ENCODE data around the gene ARMH1. TPM values are rescaled to one million over a fixed set of nuclear protein-coding genes. Genes with fewer than 3 reads are reported as not detected.
A peak's percentile ranks its signal among the peaks of the same experiment; 100 is the strongest.

Gene ARMH1
- total RNA-seq (2014; rRNA removed; shearing (Covaris generic)) = not detected in 2 replicates
- polyA plus RNA-seq (2015; cell fraction: cytosol; rRNA removed) = not detected in 2 replicates
- 0.35 and 0.93 TPM in 2 replicates for polyA plus RNA-seq (2015; cell fraction: nucleus; rRNA removed)

- peak; percentile 98 for DNase-seq (ENCODE audit: low read depth)
These were observed at the start of gene ARMH1, which contains the start of gene TMEM53 for GRCh38 chr1:44674113-44675000. Gene ARMH1 (plus strand): TSS chr1:44674714. CDS start chr1:44689698, 14,984 bp downstream. Gene TMEM53 (minus strand): TSS chr1:44674481. CDS start chr1:44674391, 90 bp downstream.

- DNase-seq (ENCODE audit: low read depth) = no peak
These were observed 49.2 kb upstream of the ARMH1 start for GRCh38 chr1:44625348-44625747.

- DNase-seq (ENCODE audit: low read depth) = peak; percentile 63
These were observed 45.4 kb upstream of the ARMH1 start for GRCh38 chr1:44628962-44629756.

- DNase-seq (ENCODE audit: low read depth) = peak; percentile 24
These were observed 44.4 kb upstream of the ARMH1 start for GRCh38 chr1:44630116-44630515.

- no peak for DNase-seq (ENCODE audit: low read depth)
These were observed 43.2 kb upstream of the ARMH1 start for GRCh38 chr1:44631333-44631646.

- DNase-seq (ENCODE audit: low read depth) = peak; percentile 83
These were observed 42.6 kb upstream of the ARMH1 start for GRCh38 chr1:44631647-44632539.

- peak; percentile 21 for DNase-seq (ENCODE audit: low read depth)
These were observed 41.9 kb upstream of the ARMH1 start for GRCh38 chr1:44632598-44632997.

GRCh38 chr1:44634606-44635189 lies 39.8 kb upstream of the ARMH1 start:
- DNase-seq (ENCODE audit: low read depth) = no peak

GRCh38 chr1:44635439-44635838 lies 39.1 kb upstream of the ARMH1 start:
- DNase-seq (ENCODE audit: low read depth) = no peak

- DNase-seq (ENCODE audit: low read depth) = no peak
These were observed 38.3 kb upstream of the ARMH1 start for GRCh38 chr1:44636083-44636687.

GRCh38 chr1:44636688-44637598 lies 37.6 kb upstream of the ARMH1 start:
- DNase-seq (ENCODE audit: low read depth) = no peak

- DNase-seq (ENCODE audit: low read depth) = no peak
These were observed 36.7 kb upstream of the ARMH1 start for GRCh38 chr1:44637702-44638411.

- no peak for DNase-seq (ENCODE audit: low read depth)
These were observed 34.2 kb upstream of the ARMH1 start for GRCh38 chr1:44640200-44640853.

- DNase-seq (ENCODE audit: low read depth) = no peak
These were observed 33.1 kb upstream of the ARMH1 start for GRCh38 chr1:44641126-44642102.

- no peak for DNase-seq (ENCODE audit: low read depth)
These were observed 32.3 kb upstream of the ARMH1 start for GRCh38 chr1:44642255-44642654.

- no peak for DNase-seq (ENCODE audit: low read depth)
These were observed 31.6 kb upstream of the ARMH1 start for GRCh38 chr1:44642925-44643324.

Data from HT1080 (cell line).